GM21515 (cell line): Measurements from ENCODE around the gene GRIK1.

Source experiments
- ATAC-seq: cut with Tn5 transposase; IDR thresholded peaks from one replicate; pipeline ENCODE4 v1.9.1; 2021; ENCODE audit not compliant: unreplicated experiment

GRIK1 gene

DNA sequence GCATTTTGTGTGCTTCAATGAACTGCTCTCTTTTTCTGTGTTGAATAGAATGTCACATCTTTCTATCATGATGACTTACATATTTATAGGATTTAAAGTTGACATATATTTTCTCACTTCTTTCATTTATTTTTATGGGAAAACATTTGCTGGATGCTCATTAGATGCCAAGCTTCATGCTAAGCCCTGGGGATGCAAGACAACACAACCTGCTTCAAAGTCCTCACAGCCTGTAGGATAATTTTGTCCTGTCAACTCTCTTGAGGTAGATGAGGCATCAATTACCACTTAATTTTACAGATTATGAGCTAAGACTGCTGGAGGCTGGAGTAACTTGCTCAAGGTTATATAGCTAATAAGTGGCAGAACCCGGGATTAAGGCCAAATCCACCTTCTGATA is 264.3 kb downstream of the GRIK1 start:
- no peak for ATAC-seq

DNA sequence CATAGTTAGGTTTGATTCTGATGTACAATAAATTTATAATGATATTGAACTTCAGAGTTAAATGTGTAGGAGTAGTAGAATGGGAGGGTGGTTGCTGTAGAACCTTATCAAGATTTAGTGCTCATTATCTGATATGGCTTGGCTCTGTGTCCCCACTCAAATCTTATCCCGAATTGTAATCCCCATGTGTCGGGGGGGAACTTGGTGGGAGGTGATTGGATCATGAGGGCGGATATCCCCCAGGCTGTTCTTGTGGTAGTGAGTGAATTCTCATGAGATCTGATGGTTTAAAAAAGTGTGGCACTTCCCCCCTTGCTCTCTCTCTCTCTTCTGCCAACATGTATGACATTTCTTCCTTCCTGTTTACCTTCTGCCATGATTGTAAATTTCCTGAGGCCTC is 265.5 kb downstream of the GRIK1 start:
- no peak for ATAC-seq

DNA sequence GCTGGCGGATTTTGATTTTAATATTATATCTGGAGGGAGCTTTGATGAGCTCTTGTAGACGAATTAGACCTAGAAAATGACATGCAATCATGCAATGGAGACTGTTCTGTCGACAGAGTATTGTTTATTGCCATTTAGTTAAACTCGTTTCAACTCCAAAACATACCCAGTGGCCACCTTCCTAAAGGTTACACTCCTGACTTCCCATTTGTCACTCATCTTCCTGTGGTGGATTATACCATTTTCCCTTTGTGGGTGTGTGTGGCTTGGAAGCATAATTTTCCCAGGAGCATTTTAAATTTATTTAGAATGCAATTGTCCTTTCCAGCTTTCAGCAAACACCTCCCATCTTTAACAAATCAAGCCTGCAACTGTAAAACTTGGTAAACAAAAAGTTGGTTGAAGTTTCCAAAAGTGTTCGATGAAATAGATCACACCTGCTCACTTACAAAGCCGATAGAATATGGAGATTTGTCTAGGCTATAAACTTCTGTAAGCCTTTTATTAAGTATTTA is 266.6 kb downstream of the GRIK1 start:
- ATAC-seq: no peak

DNA sequence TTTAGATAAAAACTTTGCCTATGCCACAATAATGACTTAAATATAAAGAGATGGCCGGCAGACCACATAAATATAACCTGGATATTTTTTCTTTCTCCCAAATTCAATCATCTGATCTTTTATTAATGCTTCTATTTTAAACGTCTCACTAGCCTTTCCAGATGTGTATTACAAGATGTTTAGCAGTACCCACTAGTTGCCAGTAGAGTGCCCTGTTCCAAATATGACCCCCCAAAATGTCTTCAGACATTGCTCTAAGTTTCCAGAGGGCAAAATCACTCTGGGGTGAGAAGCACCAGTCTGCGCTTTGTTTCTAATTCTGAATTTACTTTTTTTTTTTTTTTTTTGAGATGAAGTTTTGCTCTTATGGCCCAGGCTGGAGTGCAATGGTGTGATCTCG is 268.1 kb downstream of the GRIK1 start:
- no peak for ATAC-seq

DNA sequence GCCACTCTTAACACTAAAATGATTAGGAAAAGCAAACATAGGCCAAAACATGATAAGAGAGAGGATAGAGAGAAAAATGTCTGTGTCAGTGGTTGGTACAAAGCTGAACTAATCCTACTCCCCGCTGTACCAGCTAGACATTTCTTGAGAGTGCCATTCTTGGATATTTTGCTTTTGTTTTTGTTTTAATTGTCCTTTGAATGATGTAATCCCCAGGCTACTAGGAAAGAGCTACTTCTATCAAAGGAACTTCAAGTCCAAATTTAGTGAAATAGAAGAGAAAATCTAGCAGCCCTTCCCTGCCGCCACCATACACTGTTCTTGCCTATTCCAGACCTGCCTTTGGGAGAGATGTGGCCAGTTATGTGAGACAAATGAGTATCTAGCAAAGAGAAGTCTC is 269.6 kb downstream of the GRIK1 start:
- ATAC-seq: no peak

DNA sequence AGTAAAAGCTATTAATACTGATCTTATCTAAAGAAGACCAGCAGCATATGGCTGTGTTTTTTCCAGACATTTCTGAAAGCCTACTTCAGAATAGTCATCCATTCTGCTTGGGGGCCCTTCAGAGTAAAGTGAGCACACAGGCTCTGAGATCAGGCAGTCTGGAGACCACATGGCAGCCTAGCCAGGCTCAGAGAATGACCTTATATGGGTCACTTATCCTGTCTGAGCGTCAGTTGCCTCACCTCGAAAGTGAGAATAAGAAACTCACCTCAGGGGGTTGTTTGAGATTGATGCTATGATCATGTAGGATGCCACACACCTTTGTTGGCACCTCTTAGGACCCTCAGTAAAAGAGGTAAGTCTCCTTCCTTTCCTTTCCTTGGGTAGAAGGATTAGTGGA is 270.4 kb downstream of the GRIK1 start:
- no peak for ATAC-seq

DNA sequence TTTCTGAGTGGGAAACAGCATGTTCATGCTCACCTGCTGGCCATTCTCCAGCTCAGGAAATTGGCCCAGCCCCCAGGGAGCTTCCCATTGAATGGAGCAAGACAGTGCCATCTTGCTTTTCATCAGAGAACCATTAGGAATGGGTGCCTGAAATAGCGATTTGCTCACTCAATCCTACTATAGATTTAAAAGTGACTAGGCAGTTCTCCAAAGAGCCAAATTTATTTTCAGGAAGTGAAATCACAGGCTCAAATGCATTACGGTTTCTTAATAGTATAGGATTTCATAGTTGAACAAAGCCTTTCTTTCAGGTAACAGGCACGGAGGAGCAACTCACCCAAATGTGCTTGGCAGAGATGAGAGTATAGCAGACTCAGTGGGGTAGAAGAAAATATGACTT is 272.1 kb downstream of the GRIK1 start:
- no peak for ATAC-seq

DNA sequence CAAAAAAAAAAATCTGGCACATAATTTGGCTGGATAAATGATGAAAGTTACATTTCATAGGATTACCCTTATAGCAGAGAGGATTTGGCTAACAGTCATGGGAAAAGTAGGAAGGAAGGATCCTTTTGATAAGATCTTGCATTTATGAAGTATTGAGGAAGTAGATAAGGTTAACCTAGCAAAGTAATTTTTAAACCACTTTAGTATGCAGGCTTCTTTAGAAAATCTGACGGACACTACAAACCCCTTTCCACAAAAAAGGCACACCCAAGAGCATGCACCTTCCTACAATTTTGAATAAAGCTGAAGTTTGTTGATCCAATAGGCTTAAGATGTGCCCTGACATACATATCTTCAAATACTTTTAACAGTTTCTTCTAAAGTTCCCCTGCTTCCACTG is 275.2 kb downstream of the GRIK1 start:
- no peak for ATAC-seq

DNA sequence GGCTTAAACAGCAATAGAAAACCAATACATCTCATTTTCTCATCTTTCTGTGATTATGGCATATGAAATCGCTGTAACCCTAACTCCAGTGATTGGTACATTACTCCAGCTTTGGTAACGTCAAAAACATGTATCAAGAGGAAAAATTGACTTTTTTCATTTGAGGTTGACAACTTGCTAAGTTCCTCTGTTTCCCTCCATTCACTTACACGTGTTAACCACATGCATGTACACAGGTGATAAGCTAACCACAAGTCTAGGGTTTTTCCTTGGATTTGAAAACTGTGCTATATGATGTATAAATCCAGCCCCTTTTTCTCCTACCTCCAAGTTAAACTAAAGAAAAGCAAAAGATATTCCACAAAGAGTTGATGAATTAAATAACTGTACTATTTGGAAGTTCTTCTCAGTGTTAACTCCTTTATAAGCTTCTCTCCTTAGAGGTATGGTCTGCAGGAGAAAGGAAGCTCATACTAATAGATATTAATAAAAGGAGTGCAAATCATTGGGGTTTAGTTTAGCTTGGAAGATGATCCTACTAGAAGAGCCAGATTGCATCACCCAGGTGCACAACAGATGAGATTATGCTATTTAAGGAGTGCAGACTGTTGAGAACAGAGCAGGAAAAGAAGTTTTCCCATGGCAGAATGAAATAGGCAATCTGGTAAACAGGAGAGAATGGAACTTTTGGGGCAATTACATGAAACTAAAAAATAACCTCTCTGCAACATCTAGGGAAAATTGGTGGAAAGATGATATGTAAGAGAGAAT is 277.9 kb downstream of the GRIK1 start:
- no peak for ATAC-seq

DNA sequence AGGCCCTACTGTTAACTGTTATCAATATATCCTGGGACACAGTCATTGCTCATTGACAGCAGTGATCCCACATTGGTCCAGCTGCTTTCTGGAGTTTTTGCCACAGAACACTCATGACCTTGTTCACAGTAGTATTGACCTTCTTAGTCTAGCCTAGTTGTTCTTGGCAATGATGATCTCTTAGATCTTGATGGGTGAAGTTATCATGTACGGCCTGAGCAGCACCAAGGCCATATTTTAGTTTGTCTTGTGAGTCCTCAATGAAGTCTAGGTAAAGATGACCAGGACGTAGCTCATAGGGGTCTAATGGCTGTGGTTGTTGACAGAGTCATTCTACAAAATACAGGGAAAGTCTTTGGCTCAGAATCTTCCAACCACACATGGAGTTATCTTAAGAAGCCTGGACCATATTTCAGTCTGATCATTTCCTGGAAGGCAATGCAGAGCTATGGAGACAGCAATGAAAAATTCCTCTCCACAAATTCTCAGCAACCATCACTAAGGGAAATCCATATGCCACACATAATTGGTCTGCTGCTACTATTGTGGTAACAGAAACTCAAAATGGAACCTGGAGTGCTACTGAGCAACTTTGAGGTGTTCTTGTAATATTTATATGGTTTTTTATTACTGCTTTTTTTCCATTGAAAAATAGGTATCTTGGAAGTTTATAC is 279.6 kb downstream of the GRIK1 start:
- no peak for ATAC-seq

DNA sequence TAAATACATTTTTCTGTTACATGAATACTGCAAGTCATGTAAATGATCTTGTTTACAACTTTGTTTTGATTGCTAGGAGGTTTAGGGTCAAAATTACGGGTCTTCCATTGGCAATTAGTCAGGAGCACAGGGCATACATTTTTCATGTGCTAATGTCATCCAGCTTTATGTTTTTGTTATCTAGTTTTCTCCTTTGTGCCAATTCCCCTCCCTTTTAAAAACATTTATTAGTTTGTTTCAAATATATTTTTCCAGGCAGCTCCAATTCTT is 280.9 kb downstream of the GRIK1 start:
- ATAC-seq: no peak

DNA sequence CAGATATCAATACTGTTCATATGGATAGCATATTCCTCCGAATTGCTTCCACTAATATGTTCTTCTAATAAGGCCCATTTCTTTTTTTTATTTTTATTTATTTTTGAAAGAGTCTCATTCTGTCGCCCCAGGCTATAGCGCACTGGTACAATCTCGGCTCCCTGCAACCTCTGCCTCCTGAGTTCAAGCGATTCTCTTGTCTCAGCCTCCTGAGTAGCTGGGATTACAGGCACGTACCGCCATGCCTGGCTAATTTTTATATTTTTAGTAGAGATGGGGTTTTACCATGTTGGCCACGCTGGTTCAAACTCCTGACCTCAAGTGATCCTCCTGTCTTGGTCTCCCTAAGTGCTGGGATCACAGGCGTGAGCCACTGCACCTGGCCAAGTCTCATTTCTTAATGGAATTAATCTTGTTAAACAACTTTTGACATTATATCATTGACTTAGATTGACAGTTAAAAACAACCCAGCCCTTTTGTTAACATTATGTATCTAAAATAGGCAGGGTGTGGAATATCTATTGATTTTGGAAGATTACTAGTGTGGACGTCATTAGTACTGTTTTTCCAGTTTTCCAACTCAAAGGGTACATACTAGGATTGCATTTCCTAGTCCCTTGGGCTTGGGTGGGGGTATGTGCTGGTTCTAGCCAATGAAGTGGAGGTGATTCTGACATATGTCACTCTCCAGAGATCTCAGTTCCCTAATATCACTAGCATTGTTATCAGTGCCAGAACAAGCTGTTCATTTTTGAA is 281.4 kb downstream of the GRIK1 start:
- no peak for ATAC-seq

DNA sequence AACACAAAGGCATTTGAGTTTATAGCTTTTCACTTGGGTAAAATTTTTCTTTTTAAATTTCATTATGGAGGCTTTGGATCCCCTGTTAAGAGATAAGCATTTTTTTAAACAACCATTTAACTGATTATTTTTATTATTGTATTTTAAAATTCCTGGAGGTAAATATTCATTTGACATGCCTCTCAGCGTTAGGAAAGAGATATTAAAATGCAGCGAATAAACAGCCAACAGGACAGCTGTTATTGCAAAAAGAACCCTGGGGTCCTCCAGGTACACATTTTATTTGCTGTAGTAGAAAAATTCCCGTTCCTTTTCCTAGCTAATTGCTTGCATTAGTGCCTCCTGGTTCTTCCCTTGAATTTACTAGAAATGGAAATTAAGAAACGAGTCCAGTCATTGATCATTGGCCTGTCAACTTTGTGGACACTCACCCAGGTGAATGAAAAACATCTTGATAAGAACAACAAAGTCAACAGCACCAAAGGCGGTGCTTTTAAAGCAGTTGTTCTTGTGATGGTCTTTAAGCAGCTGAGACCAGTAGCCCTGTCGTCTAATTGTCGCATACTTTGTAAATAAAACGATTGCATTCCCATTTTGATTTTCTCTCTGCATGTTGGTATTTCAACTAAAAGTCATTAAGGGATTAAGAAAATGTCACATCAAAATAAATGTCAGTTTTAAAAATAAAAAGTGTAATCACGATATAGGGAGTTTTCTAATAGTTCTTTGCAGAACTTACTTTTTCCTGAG is 282.4 kb downstream of the GRIK1 start:
- ATAC-seq: no peak

DNA sequence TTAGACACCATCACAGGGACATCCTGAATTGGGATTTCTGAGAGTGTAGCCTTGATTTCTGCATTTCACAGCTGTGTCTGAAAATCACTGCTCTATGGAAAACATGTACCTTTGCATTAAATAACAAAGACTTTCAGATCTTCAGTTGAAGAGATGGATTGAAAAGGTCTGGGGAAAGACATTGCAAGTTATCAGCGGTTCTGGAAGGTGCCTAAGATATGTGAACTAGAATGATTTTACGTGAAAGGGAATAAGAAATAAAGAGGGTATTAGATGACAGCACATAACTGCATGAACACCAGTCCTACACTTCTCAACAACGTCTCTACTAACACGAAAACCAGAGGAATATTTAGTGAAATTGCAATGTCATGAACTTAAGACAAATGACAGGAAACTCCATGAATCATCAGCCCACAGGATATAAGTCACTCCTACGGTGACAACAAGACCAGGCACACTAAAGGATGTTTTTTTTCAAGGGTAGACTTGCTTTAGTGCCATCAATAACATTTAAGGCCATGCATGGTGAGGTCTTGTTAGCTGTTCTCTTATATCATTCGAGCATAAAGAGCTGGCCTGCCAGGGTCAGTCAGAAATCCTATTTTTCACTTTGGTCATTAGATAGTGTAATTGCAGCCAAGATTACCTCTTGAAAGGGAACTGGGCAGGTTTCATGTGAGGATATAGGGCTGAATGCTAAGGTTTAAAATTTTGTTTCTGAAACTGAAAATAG is 283.1 kb downstream of the GRIK1 start:
- ATAC-seq: no peak

DNA sequence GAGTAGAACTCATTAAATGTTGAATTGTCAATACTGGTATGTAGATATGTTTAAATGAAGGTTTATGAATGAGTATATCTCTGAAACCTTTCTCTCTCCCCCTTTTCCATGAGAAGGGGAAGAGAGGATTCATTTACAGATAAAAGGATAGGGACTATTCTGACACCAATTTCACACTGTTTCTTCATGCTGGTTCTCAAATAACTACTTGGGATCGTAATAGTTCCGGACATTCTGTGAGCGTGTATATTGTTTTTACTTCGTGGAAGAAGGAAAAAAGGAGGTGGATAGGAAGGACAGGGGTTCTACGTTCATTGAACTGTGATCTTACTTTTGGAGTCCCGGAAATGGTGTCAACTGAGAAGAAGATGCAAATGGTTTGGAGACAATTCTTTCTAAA is 284.2 kb downstream of the GRIK1 start:
- ATAC-seq: no peak

DNA sequence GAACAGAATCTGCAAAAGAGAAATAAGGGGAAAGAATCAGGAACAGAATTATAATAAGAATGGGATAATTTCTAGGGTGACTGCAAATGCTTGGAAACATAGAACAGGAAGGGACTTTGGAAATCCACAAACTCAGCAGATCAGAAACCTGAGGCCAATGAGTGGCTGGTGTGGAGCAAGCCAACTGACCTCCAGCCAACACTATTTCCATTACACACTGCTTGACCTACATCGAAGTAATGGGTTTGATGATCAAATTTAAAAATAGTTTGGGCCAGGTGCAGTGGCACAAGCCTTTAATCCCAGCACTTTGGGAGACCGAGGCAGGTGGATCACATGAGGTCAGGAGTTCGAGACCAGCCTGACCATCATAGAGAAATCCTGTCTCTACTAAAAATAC is 284.9 kb downstream of the GRIK1 start:
- no peak for ATAC-seq

DNA sequence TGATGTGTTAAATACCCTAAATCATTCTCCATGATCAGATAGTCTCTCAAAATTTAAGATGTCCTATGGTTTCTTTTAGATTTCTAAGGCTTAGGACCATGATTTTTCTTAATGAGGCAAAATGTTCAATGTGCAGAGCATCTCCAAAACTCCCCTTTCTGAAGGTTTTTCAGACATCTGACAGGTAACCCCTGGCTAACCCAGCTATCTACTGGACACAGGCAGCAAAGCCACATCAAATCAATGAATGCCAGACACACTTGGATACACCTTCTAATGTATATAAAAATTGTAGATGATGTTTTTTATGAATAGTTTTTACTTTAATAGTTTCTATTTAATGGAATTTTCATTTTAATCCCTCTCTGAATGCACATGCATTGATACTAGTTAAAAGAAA is 285.6 kb downstream of the GRIK1 start:
- no peak for ATAC-seq

DNA sequence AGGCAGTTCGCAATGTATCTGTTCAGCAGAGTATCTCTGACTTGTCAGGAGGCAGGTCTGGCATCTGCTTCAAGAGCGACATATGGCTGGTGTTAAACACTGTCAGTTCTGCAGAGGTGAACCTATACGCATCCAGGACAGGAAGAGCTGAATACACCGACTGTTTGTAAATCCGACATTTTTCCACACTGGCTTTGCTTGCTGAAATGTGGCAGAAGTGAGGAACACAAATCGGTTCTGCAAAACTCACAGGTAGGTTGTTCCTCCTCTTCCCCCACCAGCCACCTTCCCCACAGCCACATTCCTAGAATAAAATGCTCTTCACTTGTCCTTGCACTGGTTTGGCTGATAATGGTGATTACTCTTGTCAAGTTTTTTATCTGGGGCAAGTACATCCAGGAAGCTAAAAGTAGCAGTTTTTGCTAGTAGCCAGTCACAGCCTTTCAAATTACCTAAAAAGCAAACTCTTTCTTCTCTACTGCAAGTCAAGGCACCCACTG is 289.2 kb downstream of the GRIK1 start:
- ATAC-seq: no peak

DNA sequence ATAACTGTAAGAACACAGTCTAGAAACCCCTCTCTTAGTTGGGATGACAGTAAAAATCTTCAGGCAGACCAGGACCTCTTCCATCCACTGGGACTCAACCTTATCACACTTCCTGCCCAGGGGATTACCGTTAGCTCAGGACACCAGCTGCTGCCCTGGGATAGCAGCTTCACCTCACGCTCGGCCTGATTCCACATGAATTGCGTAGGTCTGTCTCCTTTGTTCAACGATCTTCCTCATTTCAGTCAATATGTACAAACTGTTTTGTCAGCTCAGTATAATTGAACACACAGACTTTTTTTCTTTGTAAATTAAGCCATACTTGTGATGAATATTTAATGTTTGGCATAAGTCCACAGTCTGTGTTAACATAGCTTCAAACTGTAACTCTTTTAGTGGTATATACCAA is 290.4 kb downstream of the GRIK1 start:
- ATAC-seq: no peak

DNA sequence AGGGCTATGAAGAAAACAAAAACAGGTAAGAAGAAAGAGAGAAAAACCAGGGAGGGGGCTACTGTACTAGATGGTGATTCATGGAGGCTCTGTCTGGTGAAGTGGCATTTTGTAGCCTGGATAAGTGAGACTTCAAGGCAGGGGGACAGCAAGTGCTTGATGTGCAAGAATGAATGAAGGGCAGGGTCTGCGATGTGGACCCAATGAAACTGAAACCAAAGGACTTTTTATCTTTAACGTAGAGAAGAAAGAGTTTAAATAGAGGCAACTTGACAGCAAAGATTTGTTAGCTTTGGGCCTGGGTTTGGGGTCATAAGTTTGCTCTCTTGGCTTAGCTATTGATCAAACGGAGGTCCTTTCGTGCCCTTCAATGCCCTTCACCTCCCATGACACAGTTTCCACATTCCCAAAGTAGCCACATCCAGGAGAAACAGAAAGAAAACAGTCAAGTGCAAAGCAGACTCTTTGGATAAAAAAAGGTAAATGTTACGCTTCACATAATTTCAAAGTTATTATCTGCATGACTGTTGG is 291.0 kb downstream of the GRIK1 start:
- ATAC-seq: no peak
